Stimulated activated CD4-positive, alpha-beta T cell treated with anti-CD3 and anti-CD28 coated beads, Interleukin-15, amount 100 ng/mL, for 24 hours (primary cell): ENCODE results near the gene DLAT.
"Not testable (repeated sequence)": the region's sequence is repeated elsewhere in the genome, so short reads cannot be mapped to it uniquely, and the experiment has no call there.

ENCODE experiments used
- DNase-seq: peaks from one replicate; pipeline ENCODE4 v3.0.0-alpha.2; 2020

Gene DLAT

DNA sequence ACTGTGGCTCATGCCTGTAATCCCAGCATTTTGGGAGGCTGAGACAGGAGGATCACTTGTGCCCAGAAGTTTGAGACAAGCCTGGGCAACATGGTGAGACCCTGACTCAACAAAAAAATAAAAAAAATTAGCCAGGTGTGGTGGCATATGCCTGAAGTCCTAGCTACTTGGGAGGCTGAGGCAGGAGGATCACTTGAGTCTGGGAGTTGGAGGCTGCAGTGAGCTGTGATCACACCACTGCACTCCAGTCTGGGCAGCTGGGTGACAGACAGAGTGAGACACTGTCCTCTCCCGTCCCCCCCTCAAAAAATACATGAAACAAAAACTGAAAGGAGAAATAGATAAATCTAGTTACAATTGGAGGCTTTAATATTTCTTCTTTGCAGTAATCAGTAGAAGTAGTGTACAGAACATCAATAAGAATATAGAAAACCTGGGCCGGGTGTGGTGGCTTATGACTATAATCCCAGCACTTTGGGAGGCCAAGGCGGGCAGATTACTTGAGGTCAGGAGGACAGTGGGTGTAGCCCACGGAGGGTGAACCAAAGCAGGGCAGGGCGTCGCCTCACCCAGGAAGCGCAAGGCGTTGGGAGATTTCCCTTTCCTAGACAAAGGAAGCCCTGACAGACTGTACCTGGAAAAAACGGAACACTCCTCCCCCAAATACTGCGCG, 19.6 kb upstream of the DLAT start:
- no peak for DNase-seq

DNA sequence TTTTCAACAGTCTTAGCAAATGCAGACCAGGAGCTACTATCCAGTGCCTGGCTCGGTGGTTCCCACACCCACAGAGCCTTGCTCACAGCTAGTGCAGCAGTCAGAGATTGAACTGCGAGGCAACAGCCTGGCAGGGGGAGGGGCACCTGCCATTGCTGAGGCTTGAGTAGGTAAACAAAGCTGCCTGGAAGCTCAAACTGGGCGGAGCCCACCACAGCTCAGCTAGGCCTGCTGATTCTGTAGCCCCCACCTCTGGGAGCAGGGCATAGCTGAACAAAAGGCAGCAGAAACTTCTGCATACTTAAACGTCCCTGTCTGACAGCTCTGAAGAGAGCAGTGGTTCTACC, 19.1 kb upstream of the DLAT start:
- DNase-seq: not testable (repeated sequence)

- DNase-seq: not testable (repeated sequence)
Measured at GRCh38 chr11:112011451-112011850, 13.8 kb upstream of the DLAT start.

DNA sequence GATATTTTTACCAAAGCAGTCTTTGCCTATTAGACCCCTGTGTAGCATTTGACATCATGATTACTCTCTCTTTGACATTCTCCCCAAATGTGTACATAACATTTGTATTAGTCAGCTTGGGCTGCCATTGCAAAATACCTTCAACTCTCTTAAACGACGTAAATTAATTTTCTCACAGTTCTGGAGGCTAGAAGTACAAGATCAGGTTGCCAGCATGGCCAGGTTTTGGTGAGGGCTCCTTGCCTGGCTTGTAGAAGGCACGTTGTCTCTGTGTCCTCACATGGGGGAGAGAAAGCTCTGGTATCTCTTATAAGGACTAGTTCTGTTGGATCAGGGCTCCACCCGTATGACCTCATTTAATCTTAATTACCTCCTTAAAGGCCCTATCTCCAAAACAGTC, 12.3 kb upstream of the DLAT start:
- no peak for DNase-seq

- no peak for DNase-seq
Measured at GRCh38 chr11:112013497-112014164, 11.6 kb upstream of the DLAT start.

GRCh38 chr11:112016088-112016764, 9.0 kb upstream of the DLAT start:
- no peak for DNase-seq

DNA sequence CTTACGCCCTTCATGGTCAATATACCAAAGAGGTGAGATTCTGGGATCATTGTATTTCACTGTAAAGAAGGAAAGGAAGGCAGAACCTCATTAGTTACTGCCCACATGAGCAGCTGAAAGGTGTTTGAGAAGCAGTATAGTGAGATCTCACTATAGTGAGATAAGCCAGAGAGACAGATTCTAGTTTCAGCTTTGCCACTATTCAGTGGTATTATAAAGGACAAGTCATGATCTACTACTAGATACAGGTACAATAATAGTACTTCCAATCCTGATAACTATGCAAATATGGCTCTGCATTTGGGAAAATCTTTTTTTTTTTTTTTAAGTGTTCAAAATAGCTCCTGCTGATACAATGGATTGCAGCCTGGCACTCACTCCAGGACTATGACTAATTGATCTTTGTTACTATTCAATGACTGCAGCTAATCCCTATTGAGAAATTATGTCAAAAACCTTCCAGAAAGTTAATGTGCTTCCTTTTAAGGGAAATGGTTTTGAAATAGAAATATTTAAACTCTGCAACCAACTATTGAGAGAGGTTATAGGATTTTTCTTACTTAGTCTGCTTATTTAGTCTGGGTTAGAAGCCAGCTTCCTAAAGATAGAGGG, 8.3 kb upstream of the DLAT start:
- no peak for DNase-seq

- DNase-seq: no peak
Measured at GRCh38 chr11:112017538-112017937, 7.7 kb upstream of the DLAT start.

- no peak for DNase-seq
Measured at GRCh38 chr11:112019066-112019465, 6.1 kb upstream of the DLAT start.

DNA sequence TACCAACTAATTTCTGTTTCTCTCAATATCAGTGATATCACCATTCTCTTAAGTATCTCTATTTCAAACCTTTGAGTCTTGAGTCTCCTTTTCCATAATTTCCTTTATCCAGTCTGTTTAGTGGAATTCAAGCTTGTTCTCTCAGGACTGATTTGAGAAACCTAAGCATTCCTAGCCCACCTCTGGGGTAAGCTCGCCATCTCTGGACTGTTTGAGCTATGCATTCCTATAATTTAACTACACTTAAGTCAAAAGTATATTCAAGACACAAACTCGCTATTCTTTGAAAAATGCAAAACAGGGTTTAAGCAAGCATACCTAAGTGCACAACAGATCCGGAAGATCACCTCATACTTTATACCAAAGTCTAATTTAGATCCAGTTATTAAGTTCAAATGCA, 2.1 kb upstream of the DLAT start:
- no peak for DNase-seq

DNA sequence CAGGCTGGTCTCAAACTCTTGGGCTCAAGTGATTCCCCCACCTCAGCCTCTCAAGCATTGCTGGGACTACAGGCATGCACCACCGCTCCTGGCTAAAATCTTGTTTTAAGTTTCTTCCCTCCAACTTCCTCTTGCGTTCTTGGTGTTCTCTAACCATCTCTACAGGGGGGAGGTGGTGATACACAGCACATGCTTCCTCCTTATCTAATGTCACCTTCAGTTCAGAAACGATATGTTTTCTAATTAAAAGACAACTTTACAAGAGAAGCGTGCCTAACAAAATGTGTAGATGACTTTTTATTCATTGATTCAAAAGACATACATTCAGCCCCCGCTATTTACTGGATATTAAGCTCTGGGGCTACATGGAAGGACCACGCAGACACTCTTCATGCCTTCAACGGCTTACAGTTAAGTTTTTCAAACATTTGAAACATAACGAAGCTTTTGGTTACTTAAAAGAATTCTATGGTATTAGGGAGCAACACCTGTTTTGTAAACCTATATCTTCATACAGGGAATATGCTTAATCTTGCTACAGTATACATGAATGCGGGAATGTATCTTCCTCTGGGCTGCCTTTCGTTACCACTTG, 933 bp upstream of the DLAT start:
- no peak for DNase-seq

DNA sequence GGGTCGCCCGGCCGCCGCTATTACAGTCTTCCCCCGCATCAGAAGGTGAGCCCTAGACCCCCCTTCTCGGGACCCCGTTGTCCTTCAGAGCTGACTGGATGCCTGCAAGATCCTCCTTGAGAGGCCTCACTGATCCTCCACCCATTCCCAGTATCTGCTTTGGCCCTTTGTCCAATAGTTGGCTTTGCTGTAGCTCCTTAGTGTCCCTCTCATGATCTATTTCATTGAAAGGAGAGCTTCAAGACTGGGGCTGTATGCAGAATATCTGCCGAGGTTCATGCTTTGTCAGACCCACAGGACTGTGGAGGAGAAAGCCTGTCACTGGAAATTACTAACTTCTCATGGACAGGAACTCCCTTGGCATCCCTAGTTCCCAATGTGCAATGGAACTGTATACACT, 499 bp downstream of the DLAT start:
- DNase-seq: no peak

- DNase-seq: not testable (repeated sequence)
Measured at GRCh38 chr11:112026784-112027410, 1.7 kb downstream of the DLAT start.

GRCh38 chr11:112029460-112029859, 4.3 kb downstream of the DLAT start:
- no peak for DNase-seq

GRCh38 chr11:112033902-112034301, 8.7 kb downstream of the DLAT start:
- DNase-seq: no peak

GRCh38 chr11:112037527-112037926, 12.3 kb downstream of the DLAT start:
- DNase-seq: no peak

DNA sequence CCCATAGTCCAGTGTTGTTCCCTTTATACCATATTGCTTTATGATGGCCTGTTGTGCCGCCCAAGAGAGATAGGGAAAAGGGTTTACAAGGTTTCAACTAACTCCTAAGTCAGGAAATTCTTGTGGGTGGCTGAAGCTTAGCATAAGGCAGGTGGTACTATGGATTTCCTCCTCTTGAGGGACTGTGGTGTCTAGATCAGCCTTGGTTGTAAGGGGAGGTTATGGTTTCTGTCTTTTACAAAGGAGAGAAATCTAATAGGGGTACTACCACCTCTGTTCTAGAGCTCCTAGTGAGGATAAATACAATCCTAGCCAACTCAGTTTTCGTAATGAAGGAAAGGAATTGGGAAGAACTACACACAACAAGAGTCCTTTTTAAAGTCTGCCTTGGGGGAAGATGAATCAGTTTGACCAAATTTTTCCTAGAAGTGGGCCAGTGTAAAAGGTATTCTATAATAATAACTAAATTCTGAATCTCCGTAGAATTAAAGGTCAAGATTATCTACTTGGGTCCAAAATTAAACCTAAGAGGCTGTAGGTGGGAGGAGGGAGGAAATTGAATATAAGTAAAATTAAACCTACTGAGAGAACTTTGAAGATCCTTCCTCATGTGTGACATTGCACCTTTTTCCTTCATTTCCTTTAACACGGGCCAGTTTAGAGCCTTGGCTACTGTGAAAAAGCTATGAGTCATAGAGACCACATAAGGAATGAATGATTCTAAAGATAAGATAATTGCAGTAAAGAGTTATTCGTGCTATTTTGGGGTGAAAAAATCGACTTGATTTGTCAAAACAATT, 17.2 kb downstream of the DLAT start:
- DNase-seq: no peak

DNA sequence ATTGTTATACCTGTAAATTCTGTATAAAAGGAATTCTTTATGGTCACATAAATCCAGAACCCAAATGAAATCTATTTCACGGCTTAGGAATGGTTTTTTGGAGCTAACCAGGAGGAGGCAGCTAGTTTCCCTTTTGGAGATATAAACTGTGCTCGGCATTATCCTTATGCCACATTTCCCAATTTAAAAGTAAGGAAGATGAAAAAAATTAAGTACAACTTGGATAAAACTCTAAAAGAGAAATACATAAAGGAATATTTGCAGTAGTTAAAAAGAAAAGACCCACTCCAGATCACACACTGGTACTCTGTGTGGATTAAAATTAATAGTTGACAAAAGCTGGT, 17.7 kb downstream of the DLAT start:
- DNase-seq: no peak

DNA sequence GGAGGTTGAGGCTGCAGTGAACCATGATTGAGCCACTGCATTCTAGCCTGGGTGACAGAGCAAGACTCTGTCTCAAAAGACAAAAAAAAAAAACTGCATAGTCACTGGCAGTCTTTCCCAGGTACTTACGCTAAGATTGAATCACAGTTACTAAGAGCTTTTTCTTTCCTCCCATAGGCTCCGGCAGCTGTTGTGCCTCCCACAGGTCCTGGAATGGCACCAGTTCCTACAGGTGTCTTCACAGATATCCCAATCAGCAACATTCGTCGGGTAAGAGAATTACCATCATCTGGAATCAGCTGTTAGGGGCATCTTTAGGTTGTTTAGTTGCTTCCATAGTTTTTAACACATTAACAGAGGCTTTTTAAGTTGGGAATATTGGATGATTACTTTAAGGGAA, 19.8 kb downstream of the DLAT start:
- DNase-seq: no peak

GRCh38 chr11:112046647-112047046, 21.4 kb downstream of the DLAT start:
- DNase-seq: not testable (repeated sequence)

DNA sequence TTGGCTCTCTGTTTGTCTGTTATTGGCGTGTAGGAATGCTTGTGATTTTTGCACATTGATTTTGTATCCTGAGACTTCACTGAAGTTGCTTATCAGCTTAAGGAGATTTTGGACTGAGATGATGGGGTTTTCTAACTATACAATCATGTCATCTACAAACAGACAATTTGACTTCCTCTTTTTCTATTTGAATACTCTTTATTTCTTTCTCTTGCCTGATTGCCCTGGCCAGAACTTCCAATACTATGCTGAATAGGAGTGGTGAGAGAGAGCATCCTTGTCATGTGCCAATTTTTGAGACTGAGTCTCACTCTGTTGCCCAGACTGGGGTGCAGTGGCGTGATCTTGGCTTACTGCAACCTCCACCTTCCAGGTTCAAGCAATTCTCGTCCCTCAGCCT, 23.0 kb downstream of the DLAT start:
- not testable (repeated sequence) for DNase-seq

DNA sequence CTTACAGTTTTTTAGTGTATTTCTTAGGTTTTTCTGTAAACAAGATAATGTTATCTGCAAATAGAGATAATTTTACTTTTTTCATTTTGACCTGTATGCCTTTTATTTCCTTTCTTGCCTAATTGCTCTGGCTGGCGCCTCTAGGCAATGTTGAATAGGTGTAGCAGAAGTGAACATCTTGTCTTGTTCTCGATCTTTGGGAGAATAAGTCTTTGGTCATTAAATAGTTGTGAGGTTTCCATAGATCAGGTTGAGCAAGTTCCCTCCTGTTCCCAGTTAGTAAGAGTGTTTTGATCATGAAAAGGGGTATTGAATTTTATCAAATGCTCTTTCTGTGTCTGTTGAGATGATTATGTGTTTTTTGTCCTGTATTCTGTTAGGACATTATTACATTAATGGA, 24.6 kb downstream of the DLAT start:
- DNase-seq: no peak
